MM.1S (cell line): ENCODE results near the gene TTYH3.

Source experiments
- EZH2 ChIP-seq: fragments of 300-600 bp; sonication (generic); optimal IDR thresholded peaks from 2 replicates; pipeline ENCODE3; 2017; ENCODE audit warnings: low read depth, mild to moderate bottlenecking, antibody characterized with exemption, low read length, mixed read lengths
- TF ChIP-seq, protein P1 (sequence below): fragments of 300-600 bp; sonication (generic); IDR thresholded peaks from 2 replicates; pipeline ENCODE4 v1.5.1; 2016; ENCODE audit warnings: antibody characterized with exemption, low read length, mixed read lengths

DNA sequence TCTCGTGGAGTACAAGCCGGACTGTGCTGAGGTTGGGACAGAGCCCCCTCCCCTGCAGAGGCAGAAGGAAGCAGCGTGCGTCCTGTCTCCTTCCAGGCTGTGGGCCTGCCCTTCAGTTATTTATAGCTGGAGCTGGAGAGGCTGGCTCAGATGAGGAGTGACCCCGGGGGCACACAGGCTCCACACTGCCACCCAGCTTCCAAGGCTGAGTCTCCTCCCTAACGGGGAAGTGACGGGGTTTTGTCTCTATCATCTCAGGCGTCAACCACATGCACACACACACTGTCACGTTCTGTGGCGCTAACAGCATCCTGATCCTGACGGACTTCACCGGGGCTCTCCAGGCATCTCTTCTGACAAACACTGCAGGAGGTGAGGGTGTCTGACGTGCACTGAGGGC is 81.6 kb downstream of the TTYH3 start:
- TF ChIP-seq, protein P1, sequence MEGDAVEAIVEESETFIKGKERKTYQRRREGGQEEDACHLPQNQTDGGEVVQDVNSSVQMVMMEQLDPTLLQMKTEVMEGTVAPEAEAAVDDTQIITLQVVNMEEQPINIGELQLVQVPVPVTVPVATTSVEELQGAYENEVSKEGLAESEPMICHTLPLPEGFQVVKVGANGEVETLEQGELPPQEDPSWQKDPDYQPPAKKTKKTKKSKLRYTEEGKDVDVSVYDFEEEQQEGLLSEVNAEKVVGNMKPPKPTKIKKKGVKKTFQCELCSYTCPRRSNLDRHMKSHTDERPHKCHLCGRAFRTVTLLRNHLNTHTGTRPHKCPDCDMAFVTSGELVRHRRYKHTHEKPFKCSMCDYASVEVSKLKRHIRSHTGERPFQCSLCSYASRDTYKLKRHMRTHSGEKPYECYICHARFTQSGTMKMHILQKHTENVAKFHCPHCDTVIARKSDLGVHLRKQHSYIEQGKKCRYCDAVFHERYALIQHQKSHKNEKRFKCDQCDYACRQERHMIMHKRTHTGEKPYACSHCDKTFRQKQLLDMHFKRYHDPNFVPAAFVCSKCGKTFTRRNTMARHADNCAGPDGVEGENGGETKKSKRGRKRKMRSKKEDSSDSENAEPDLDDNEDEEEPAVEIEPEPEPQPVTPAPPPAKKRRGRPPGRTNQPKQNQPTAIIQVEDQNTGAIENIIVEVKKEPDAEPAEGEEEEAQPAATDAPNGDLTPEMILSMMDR: no peak
- TF ChIP-seq EZH2: no peak
